Glomerular visceral epithelial cell (primary cell): ENCODE results near the gene GDF2.

Source experiments
- DNase-seq: peaks from one replicate; pipeline ENCODE4 v3.0.0-alpha.2; 2016; ENCODE audit errors: extremely low spot score

The GDF2 gene

GRCh38 chr10:47368431-47369180 lies 46.4 kb downstream of the GDF2 start:
- DNase-seq: no peak

GRCh38 chr10:47369251-47369894 lies 47.1 kb downstream of the GDF2 start:
- DNase-seq: no peak

- no peak for DNase-seq
Measured at GRCh38 chr10:47370015-47370767, 47.9 kb downstream of the GDF2 start.

GRCh38 chr10:47370878-47371277 lies 48.6 kb downstream of the GDF2 start:
- no peak for DNase-seq

- no peak for DNase-seq
Measured at GRCh38 chr10:47371629-47372485, 49.6 kb downstream of the GDF2 start.

GRCh38 chr10:47372726-47373125 lies 50.5 kb downstream of the GDF2 start:
- no peak for DNase-seq

- DNase-seq: no peak
Measured at GRCh38 chr10:47374611-47375536, 52.6 kb downstream of the GDF2 start.

GRCh38 chr10:47376522-47377220 lies 54.4 kb downstream of the GDF2 start:
- DNase-seq: no peak
